ENCODE data around the gene NIN.

Gene NIN

GRCh38 chr14:50740856-50741255, 90.1 kb downstream of the NIN start:
- H3K4me1 ChIP-seq, result peaks cover 0 to 25% (median 4%) of the 10 kb centered on the region in 4 donors
- no peaks in the 10 kb centered on the region for H3K27me3 ChIP-seq
- H3K4me3 ChIP-seq, result no peak overlapping the region
- H3K27ac ChIP-seq, result peak overlapping the region; percentile 53 to 61
- DNase-seq, result no peak
- no peaks in the 10 kb centered on the region for H3K9me3 ChIP-seq
- intact Hi-C loops (cut with DNase I; ENCODE audit: low total_unique reads), result no loop called here
- TF ChIP-seq CTCF (IDR thresholded peaks at IDR 0.05), result no peak
- H3K36me3 ChIP-seq, result peaks cover 27 to 56% (median 34%) of the 10 kb centered on the region in 3 donors

GRCh38 chr14:50739186-50739585, 91.8 kb downstream of the NIN start:
- no peak for TF ChIP-seq CTCF (IDR thresholded peaks at IDR 0.05)
- DNase-seq, result no peak
- no peak overlapping the region for H3K4me3 ChIP-seq
- no peaks in the 10 kb centered on the region for H3K9me3 ChIP-seq
- intact Hi-C loops (cut with DNase I; ENCODE audit: low total_unique reads), result loop anchor here (5.0 kb wide), 1 partner anchor 33 kb away; no protein-coding TSS in a partner anchor
- peak overlapping the region; percentile 53 to 61 for H3K27ac ChIP-seq
- no peaks in the 10 kb centered on the region for H3K27me3 ChIP-seq
- peaks cover 0 to 25% (median 4%) of the 10 kb centered on the region in 4 donors for H3K4me1 ChIP-seq
- peaks cover 31 to 53% (median 39%) of the 10 kb centered on the region in 3 donors for H3K36me3 ChIP-seq

GRCh38 chr14:50736932-50737419, 94.0 kb downstream of the NIN start:
- H3K27me3 ChIP-seq, result no peaks in the 10 kb centered on the region
- H3K27ac ChIP-seq, result no peak overlapping the region
- intact Hi-C loops (cut with DNase I; ENCODE audit: low total_unique reads), result loop anchor here (5.0 kb wide), 1 partner anchor 35 kb away; no protein-coding TSS in a partner anchor
- no peaks in the 10 kb centered on the region for H3K9me3 ChIP-seq
- no peak overlapping the region for H3K4me3 ChIP-seq
- no peak for DNase-seq
- H3K4me1 ChIP-seq, result peaks cover 0 to 25% (median 4%) of the 10 kb centered on the region in 4 donors
- no peak for TF ChIP-seq CTCF (IDR thresholded peaks at IDR 0.05)
- peaks cover 26 to 48% (median 44%) of the 10 kb centered on the region in 3 donors for H3K36me3 ChIP-seq

GRCh38 chr14:50734950-50735695, 95.8 kb downstream of the NIN start:
- H3K4me1 ChIP-seq, result peaks cover 0 to 10% (median 0%) of the 10 kb centered on the region in 4 donors
- no peak overlapping the region for H3K27ac ChIP-seq
- H3K4me3 ChIP-seq, result no peak overlapping the region
- intact Hi-C loops (cut with DNase I; ENCODE audit: low total_unique reads), result loop anchor here (5.0 kb wide), 1 partner anchor 37 kb away; no protein-coding TSS in a partner anchor
- peaks cover 33 to 53% (median 52%) of the 10 kb centered on the region in 3 donors for H3K36me3 ChIP-seq
- no peak for TF ChIP-seq CTCF (IDR thresholded peaks at IDR 0.05)
- no peaks in the 10 kb centered on the region for H3K9me3 ChIP-seq
- no peaks in the 10 kb centered on the region for H3K27me3 ChIP-seq
- DNase-seq, result no peak

GRCh38 chr14:50733494-50733893, 97.5 kb downstream of the NIN start:
- no peak for DNase-seq
- intact Hi-C loops (cut with DNase I; ENCODE audit: low total_unique reads), result no loop called here
- Histone ChIP-seq H3K4me1 (no peaks in the 10 kb centered on the region), H3K27ac (no peak overlapping the region), H3K27me3 (no peaks in the 10 kb centered on the region), H3K36me3 (peaks cover 48 to 69% (median 61%) of the 10 kb centered on the region in 3 donors), H3K4me3 (no peak overlapping the region), H3K9me3 (no peaks in the 10 kb centered on the region)
- no peak for TF ChIP-seq CTCF (IDR thresholded peaks at IDR 0.05)

Measured in tibial artery (tissue), 4 donors.